HepG2 (cell line): ENCODE results near the gene BCAT1. TPM values are rescaled to one million over a fixed set of nuclear protein-coding genes. Genes with fewer than 3 reads are reported as not detected.
A peak's percentile ranks its signal among the peaks of the same experiment; 100 is the strongest.

Experiments
- HNRNPUL1 ChIP-seq: fragments of 200-400 bp; formaldehyde crosslinking; IDR thresholded peaks from 2 replicates; pipeline ENCODE4 v1.6.1; 2017; ENCODE audit warnings: low read depth, mild to moderate bottlenecking, low read length, moderate library complexity
- MIXL1 ChIP-seq: IDR thresholded peaks from 2 replicates; pipeline ENCODE4 v1.6.1; 2016
- NFRKB ChIP-seq: fragments of 450-650 bp; IDR thresholded peaks from 2 replicates; pipeline ENCODE4 v1.6.1; 2017
- PCBP1 ChIP-seq: fragments of 200-400 bp; formaldehyde crosslinking; IDR thresholded peaks from 2 replicates; pipeline ENCODE4 v1.6.1; 2017; ENCODE audit warnings: mild to moderate bottlenecking, low read depth, low read length, borderline replicate concordance
- SETDB1 ChIP-seq: sonication (generic); formaldehyde crosslinking; IDR thresholded peaks from 2 replicates; pipeline ENCODE4 v1.5.1; 2020; ENCODE audit warnings: missing genetic modification reagents, mild to moderate bottlenecking, borderline replicate concordance
- SRF ChIP-seq: IDR thresholded peaks from 2 replicates; pipeline ENCODE4 v1.6.1; 2011; ENCODE audit warnings: mild to moderate bottlenecking, low read depth, low read length, moderate library complexity
- ZBTB10 ChIP-seq: sonication (generic); formaldehyde crosslinking; IDR thresholded peaks from 2 replicates; pipeline ENCODE4 v1.4.0; 2020; ENCODE audit warnings: missing genetic modification reagents, borderline replicate concordance
- ZMAT3 ChIP-seq: sonication (generic); formaldehyde crosslinking; conservative IDR thresholded peaks from 2 replicates; pipeline ENCODE4 v1.7.0; 2021; ENCODE audit warnings: missing genetic modification reagents
- ZNF101 ChIP-seq: sonication (generic); formaldehyde crosslinking; IDR thresholded peaks from 2 replicates; pipeline ENCODE4 v1.4.0; 2020; ENCODE audit warnings: mild to moderate bottlenecking, low read depth, missing genetic modification reagents, borderline replicate concordance
- ZNF407 ChIP-seq: sonication (generic); formaldehyde crosslinking; IDR thresholded peaks from one replicate; pipeline ENCODE4 v1.5.1; 2020; ENCODE audit warnings: mild to moderate bottlenecking, missing genetic modification reagents; ENCODE audit errors: not compliant biosample characterization
- ZNF530 ChIP-seq: sonication (generic); formaldehyde crosslinking; IDR thresholded peaks from 2 replicates; pipeline ENCODE4 v1.5.0; 2020; ENCODE audit warnings: low read depth, mild to moderate bottlenecking, missing genetic modification reagents
- polyA plus RNA-seq, 8 experiments: library from polyadenylated mRNA; depleted of rRNA in 3 of 8; stranded (reverse) in 7 of 8; unstranded in 1 of 8; fragments of >200 nt; fragmentation: Illumina TruSeq in 4 of 8; extraction: Trizol in 4 of 8; gene quantifications; 2 replicates each; pipeline versions ENCODE4 v1.2.1 to v1.2.3, GENCODE V29; 2011 to 2016; ENCODE audit warnings: low read depth in 4 of 8, missing spikeins in 1 of 8, mixed read lengths in 1 of 8; ENCODE audit not compliant: insufficient read depth in 1 of 8
- total RNA-seq, 5 experiments: library from RNA; depleted of rRNA; stranded (reverse); fragments of >200 nt; fragmentation: Illumina TruSeq; extraction: Trizol; gene quantifications; 2 replicates each; pipeline ENCODE4 v1.2.3, GENCODE V29; 2016; ENCODE audit warnings: low read depth in 1 of 5
- TF ChIP-seq, protein P1 (sequence below): sonication (generic); formaldehyde crosslinking; IDR thresholded peaks from 2 replicates; pipeline ENCODE4 v1.8.1; 2023; ENCODE audit warnings: missing genetic modification reagents, inconsistent platforms, borderline replicate concordance
- TF ChIP-seq, protein P2 (sequence below): sonication (generic); formaldehyde crosslinking; IDR thresholded peaks from 2 replicates; pipeline ENCODE4 v1.5.0; 2020; ENCODE audit warnings: missing genetic modification reagents
- TF ChIP-seq, protein P3 (sequence below): sonication (generic); formaldehyde crosslinking; IDR thresholded peaks from 2 replicates; pipeline ENCODE4 v1.5.0; 2020; ENCODE audit warnings: missing genetic modification reagents

The BCAT1 gene
- total and polyA plus RNA-seq, 2 of the 13 experiments (the other 11 are each of a cell fraction or from before 2014, with no cell fraction given), result 8.0 to 75.5 TPM

DNA sequence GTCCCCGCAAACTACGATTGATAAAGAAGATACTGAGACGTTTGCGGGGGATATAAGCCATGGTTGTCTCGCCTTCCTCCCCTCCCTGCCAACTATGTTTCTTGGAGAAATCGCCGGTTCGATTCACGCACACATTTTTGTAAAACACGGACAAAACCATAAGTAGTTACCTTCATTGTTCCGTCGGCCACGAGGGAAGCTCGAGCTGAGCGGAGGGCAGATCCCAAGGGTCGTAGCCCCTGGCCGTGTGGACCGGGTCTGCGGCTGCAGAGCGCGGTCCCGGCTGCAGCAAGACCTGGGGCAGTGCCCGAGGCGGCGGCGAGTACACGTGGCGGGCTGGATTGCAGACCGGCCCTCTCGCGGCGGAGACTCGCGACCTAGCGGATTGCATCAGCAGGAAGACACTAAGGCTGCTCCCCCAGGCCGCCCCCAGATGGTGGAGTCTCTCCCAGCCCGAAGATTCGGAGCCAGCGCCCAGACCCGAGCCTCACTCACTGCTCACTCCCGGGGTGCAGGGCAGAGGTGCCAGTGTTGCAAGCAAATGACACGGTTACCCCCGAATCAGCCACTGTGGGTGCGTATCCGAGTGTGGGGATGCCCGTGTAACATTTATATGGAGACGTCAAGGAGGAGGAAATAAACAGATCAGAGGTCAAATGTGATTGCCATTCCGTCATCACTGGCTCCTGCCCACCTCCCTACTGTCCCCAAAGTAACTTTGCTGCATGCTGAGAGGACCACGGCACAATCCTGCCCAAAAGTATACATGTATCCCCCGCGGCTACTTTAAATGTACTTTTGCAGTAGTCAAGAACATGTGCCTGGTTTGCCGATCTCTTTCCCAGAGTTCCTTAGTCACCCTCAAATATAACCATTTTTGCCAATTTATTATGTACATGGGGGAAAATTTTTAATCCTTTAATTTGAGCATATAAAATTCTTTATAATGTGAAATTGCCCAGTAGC is at the start of gene BCAT1 (continued):
- TF ChIP-seq, protein P1, sequence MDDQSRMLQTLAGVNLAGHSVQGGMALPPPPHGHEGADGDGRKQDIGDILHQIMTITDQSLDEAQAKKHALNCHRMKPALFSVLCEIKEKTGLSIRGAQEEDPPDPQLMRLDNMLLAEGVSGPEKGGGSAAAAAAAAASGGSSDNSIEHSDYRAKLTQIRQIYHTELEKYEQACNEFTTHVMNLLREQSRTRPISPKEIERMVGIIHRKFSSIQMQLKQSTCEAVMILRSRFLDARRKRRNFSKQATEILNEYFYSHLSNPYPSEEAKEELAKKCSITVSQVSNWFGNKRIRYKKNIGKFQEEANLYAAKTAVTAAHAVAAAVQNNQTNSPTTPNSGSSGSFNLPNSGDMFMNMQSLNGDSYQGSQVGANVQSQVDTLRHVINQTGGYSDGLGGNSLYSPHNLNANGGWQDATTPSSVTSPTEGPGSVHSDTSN, result no peak
- TF ChIP-seq ZNF530 (CRISPR knock-in tag), result no peak
- no peak for TF ChIP-seq ZMAT3 (CRISPR knock-in tag)
- TF ChIP-seq SRF, result no peak
- no peak for TF ChIP-seq ZNF101 (CRISPR knock-in tag)
- no peak for TF ChIP-seq NFRKB
- TF ChIP-seq HNRNPUL1, result no peak
- TF ChIP-seq, protein P2, sequence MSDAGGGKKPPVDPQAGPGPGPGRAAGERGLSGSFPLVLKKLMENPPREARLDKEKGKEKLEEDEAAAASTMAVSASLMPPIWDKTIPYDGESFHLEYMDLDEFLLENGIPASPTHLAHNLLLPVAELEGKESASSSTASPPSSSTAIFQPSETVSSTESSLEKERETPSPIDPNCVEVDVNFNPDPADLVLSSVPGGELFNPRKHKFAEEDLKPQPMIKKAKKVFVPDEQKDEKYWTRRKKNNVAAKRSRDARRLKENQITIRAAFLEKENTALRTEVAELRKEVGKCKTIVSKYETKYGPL (CRISPR knock-in tag), result no peak
- TF ChIP-seq MIXL1, result peak; percentile 24; the same call in 1 of the 2 replicates
- no peak for TF ChIP-seq SETDB1 (CRISPR knock-in tag)
- no peak for TF ChIP-seq PCBP1
- no peak for TF ChIP-seq ZNF407 (CRISPR knock-in tag)
- TF ChIP-seq, protein P3, sequence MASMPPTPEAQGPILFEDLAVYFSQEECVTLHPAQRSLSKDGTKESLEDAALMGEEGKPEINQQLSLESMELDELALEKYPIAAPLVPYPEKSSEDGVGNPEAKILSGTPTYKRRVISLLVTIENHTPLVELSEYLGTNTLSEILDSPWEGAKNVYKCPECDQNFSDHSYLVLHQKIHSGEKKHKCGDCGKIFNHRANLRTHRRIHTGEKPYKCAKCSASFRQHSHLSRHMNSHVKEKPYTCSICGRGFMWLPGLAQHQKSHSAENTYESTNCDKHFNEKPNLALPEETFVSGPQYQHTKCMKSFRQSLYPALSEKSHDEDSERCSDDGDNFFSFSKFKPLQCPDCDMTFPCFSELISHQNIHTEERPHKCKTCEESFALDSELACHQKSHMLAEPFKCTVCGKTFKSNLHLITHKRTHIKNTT (CRISPR knock-in tag), result no peak
- TF ChIP-seq ZBTB10, result no peak; the same call in 1 of the 2 replicates
